ENCODE results near the gene PCGF6. TPM values are rescaled to one million over a fixed set of nuclear protein-coding genes. Genes with fewer than 3 reads are reported as not detected.
A peak's percentile ranks its signal among the peaks of the same experiment; 100 is the strongest.
"Not testable (repeated sequence)": the region's sequence is repeated elsewhere in the genome, so short reads cannot be mapped to it uniquely, and the experiment has no call there.

PCGF6 gene
- 10 to 100 TPM; 13.6 to 14.7 TPM for total RNA-seq

GRCh38 chr10:103350517-103351260 is at the start of gene PCGF6:
PCGF6 (minus strand) TSS chr10:103351140; CDS start chr10:103351066, 74 bp downstream.
- Mint-ChIP-seq H3K36me3 (peaks cover 10% of the 10 kb centered on the region), H3K9me3 (no peaks in the 10 kb centered on the region), H3K4me3 (peak within 1 kb of the TSS; percentile 97), H3K4me1 (peaks cover 3% of the 10 kb centered on the region), H3K27me3 (no peaks in the 10 kb centered on the region), H3K27ac (peak within 1 kb of the TSS; percentile 93)
- POLR2A ChIA-PET: interaction anchor here (0.8 to 7.4 kb wide), 3 partner anchors 14 to 260 kb away, joined by 3 to 42 read pairs (median 5); partner anchors contain the start of gene TAF5
- peak; percentile 87 for DNase-seq
- peak; percentile 83 for ATAC-seq (ENCODE audit: low read depth)

GRCh38 chr10:103397191-103397825 is 46.4 kb upstream of the PCGF6 start:
- no peak for ATAC-seq (ENCODE audit: low read depth)
- H3K36me3 Mint-ChIP-seq: peaks cover 18% of the 10 kb centered on the region
- POLR2A ChIA-PET: interaction anchor here (1.0 to 3.2 kb wide), 6 partner anchors 8 to 158 kb away, joined by 3 to 27 read pairs (median 6); partner anchors contain the start of gene TAF5
- peak overlapping the region; percentile 93 for H3K4me3 Mint-ChIP-seq
- H3K9me3 Mint-ChIP-seq: no peaks in the 10 kb centered on the region
- peaks cover 42% of the 10 kb centered on the region for H3K4me1 Mint-ChIP-seq
- H3K27me3 Mint-ChIP-seq: no peaks in the 10 kb centered on the region
- no peak for DNase-seq
- peak overlapping the region; percentile 91 for H3K27ac Mint-ChIP-seq

- no peak for ATAC-seq (ENCODE audit: low read depth)
- peaks cover 43% of the 10 kb centered on the region for H3K4me1 Mint-ChIP-seq
- no peaks in the 10 kb centered on the region for H3K9me3 Mint-ChIP-seq
- POLR2A ChIA-PET: interaction anchor here (0.7 to 3.2 kb wide), 9 partner anchors 8 to 158 kb away, joined by 3 to 27 read pairs (median 5); partner anchors contain the start of genes CALHM2, NEURL1 and TAF5
- peaks cover 18% of the 10 kb centered on the region for H3K36me3 Mint-ChIP-seq
- H3K27ac Mint-ChIP-seq: peak overlapping the region; percentile 91
- no peak for DNase-seq
- no peaks in the 10 kb centered on the region for H3K27me3 Mint-ChIP-seq
- peak overlapping the region; percentile 93 for H3K4me3 Mint-ChIP-seq
Measured at GRCh38 chr10:103396789-103397087, 45.8 kb upstream of the PCGF6 start.

GRCh38 chr10:103396067-103396788 is 45.3 kb upstream of the PCGF6 start, which contains the start of the genes ATP5MK and PDCD11:
ATP5MK (minus strand) TSS chr10:103396475; CDS start chr10:103392457, 4,018 bp downstream.
PDCD11 (plus strand) TSS chr10:103396626; CDS start chr10:103398427, 1,801 bp downstream.
- Mint-ChIP-seq H3K4me3 (peak within 1 kb of the TSS; percentile 93), H3K4me1 (peaks cover 45% of the 10 kb centered on the region), H3K9me3 (no peaks in the 10 kb centered on the region)

GRCh38 chr10:103395754-103396066 is 44.8 kb upstream of the PCGF6 start:
- DNase-seq: no peak
- peaks cover 18% of the 10 kb centered on the region for H3K36me3 Mint-ChIP-seq
- POLR2A ChIA-PET: interaction anchor here (0.8 to 3.2 kb wide), 9 partner anchors 9 to 157 kb away, joined by 3 to 27 read pairs (median 5); partner anchors contain the start of genes CALHM2 and TAF5
- H3K4me1 Mint-ChIP-seq: peaks cover 45% of the 10 kb centered on the region
- H3K4me3 Mint-ChIP-seq: peak overlapping the region; percentile 93
- no peaks in the 10 kb centered on the region for H3K27me3 Mint-ChIP-seq
- H3K9me3 Mint-ChIP-seq: no peaks in the 10 kb centered on the region
- no peak for ATAC-seq (ENCODE audit: low read depth)
- peak overlapping the region; percentile 91 for H3K27ac Mint-ChIP-seq

More at GRCh38 chr10:103396067-103396788, 45.3 kb upstream of the PCGF6 start, which contains the start of the genes ATP5MK and PDCD11:
- DNase-seq: peak; percentile 88
- no peaks in the 10 kb centered on the region for H3K27me3 Mint-ChIP-seq
- H3K36me3 Mint-ChIP-seq: peaks cover 18% of the 10 kb centered on the region
- POLR2A ChIA-PET: interaction anchor here (0.7 to 3.2 kb wide), 12 partner anchors 9 to 157 kb away, joined by 3 to 27 read pairs (median 4); partner anchors contain the start of genes CALHM2, NEURL1 and TAF5
- H3K27ac Mint-ChIP-seq: peak within 1 kb of the TSS; percentile 91
- ATAC-seq (ENCODE audit: low read depth): peak; percentile 98

- H3K27ac Mint-ChIP-seq: peak overlapping the region; percentile 58
- no peak for DNase-seq
- POLR2A ChIA-PET: interaction anchor here (1.2 kb wide), 1 partner anchor 25 kb away, joined by 4 read pairs; no protein-coding TSS in a partner anchor
- peak overlapping the region; percentile 33 for H3K4me3 Mint-ChIP-seq
- no peaks in the 10 kb centered on the region for H3K9me3 Mint-ChIP-seq
- peaks cover 10% of the 10 kb centered on the region for H3K36me3 Mint-ChIP-seq
- no peaks in the 10 kb centered on the region for H3K27me3 Mint-ChIP-seq
- H3K4me1 Mint-ChIP-seq: peaks cover 40% of the 10 kb centered on the region
- ATAC-seq (ENCODE audit: low read depth): no peak
Measured at GRCh38 chr10:103394180-103394579, 43.2 kb upstream of the PCGF6 start.

GRCh38 chr10:103382769-103383168 is 31.8 kb upstream of the PCGF6 start:
- H3K27me3 Mint-ChIP-seq: no peaks in the 10 kb centered on the region
- no peak overlapping the region for H3K27ac Mint-ChIP-seq
- POLR2A ChIA-PET: no interaction called here
- no peak overlapping the region for H3K4me3 Mint-ChIP-seq
- H3K36me3 Mint-ChIP-seq: peaks cover 30% of the 10 kb centered on the region
- no peaks in the 10 kb centered on the region for H3K9me3 Mint-ChIP-seq
- no peaks in the 10 kb centered on the region for H3K4me1 Mint-ChIP-seq
- ATAC-seq (ENCODE audit: low read depth) (no peak), DNase-seq (no peak)

- Mint-ChIP-seq H3K27me3 (no peaks in the 10 kb centered on the region), H3K4me1 (peaks cover 16% of the 10 kb centered on the region), H3K4me3 (no peak overlapping the region), H3K36me3 (peaks cover 23% of the 10 kb centered on the region), H3K27ac (no peak overlapping the region), H3K9me3 (no peaks in the 10 kb centered on the region)
- POLR2A ChIA-PET: interaction anchor here (0.6 kb wide), 1 partner anchor 347 kb away, joined by 3 read pairs; no protein-coding TSS in a partner anchor
- no peak for ATAC-seq (ENCODE audit: low read depth)
- DNase-seq: no peak
Measured at GRCh38 chr10:103374263-103374662, 23.3 kb upstream of the PCGF6 start.

GRCh38 chr10:103373544-103373943 is 22.6 kb upstream of the PCGF6 start:
- Mint-ChIP-seq H3K4me3 (no peak overlapping the region), H3K36me3 (peaks cover 23% of the 10 kb centered on the region), H3K4me1 (peaks cover 16% of the 10 kb centered on the region), H3K27me3 (no peaks in the 10 kb centered on the region), H3K27ac (peak overlapping the region; percentile 69), H3K9me3 (no peaks in the 10 kb centered on the region)
- POLR2A ChIA-PET: interaction anchor here (0.6 kb wide), 1 partner anchor 346 kb away, joined by 3 read pairs; no protein-coding TSS in a partner anchor
- ATAC-seq (ENCODE audit: low read depth) (no peak), DNase-seq (no peak)

GRCh38 chr10:103367782-103368518 is 17.0 kb upstream of the PCGF6 start, which contains the start of gene TAF5:
TAF5 (plus strand) TSS chr10:103367976; CDS start chr10:103367990, 14 bp downstream.
- peak; percentile 49 for ATAC-seq (ENCODE audit: low read depth)
- POLR2A ChIA-PET: interaction anchor here (0.6 to 2.9 kb wide), 17 partner anchors 10 to 1312 kb away, joined by 3 to 42 read pairs (median 4); partner anchors contain the start of genes ATP5MK, CALHM2, NEURL1 and NT5C2
- peaks cover 3% of the 10 kb centered on the region for H3K36me3 Mint-ChIP-seq
- H3K9me3 Mint-ChIP-seq: no peaks in the 10 kb centered on the region
- peaks cover 16% of the 10 kb centered on the region for H3K4me1 Mint-ChIP-seq
- H3K27ac Mint-ChIP-seq: peak within 1 kb of the TSS; percentile 96
- no peaks in the 10 kb centered on the region for H3K27me3 Mint-ChIP-seq
- peak; percentile 87 for DNase-seq
- peak within 1 kb of the TSS; percentile 94 for H3K4me3 Mint-ChIP-seq

- Mint-ChIP-seq H3K36me3 (peaks cover 3% of the 10 kb centered on the region), H3K9me3 (no peaks in the 10 kb centered on the region), H3K27me3 (no peaks in the 10 kb centered on the region), H3K27ac (peak overlapping the region; percentile 96), H3K4me1 (peaks cover 16% of the 10 kb centered on the region), H3K4me3 (peak overlapping the region; percentile 94)
- DNase-seq (peak; percentile 31), ATAC-seq (ENCODE audit: low read depth) (no peak)
- POLR2A ChIA-PET: interaction anchor here (0.6 to 2.9 kb wide), 15 partner anchors 8 to 1311 kb away, joined by 3 to 42 read pairs (median 4); partner anchors contain the start of genes ATP5MK, CALHM2, CUEDC2 and PCGF6
Measured at GRCh38 chr10:103367379-103367781, 16.4 kb upstream of the PCGF6 start.

GRCh38 chr10:103360791-103361190 is 9.9 kb upstream of the PCGF6 start:
- H3K9me3 Mint-ChIP-seq; ATAC-seq (ENCODE audit: low read depth); POLR2A ChIA-PET; H3K4me3 Mint-ChIP-seq; H3K27ac Mint-ChIP-seq; H3K36me3 Mint-ChIP-seq; H3K27me3 Mint-ChIP-seq; DNase-seq; H3K4me1 Mint-ChIP-seq: not testable (repeated sequence)

Measured in activated naive CD8-positive, alpha-beta T cell treated with anti-CD3 and anti-CD28 coated beads, Interleukin-2, amount 10 ng/mL, durations not matched to agents 7 days and 5 days (primary cell).